Activated CD8-positive, alpha-beta memory T cell treated with anti-CD3 and anti-CD28 coated beads, Interleukin-2, amount 50 U/mL, for 1 hour (primary cell): ENCODE results near the gene RASSF7.
"Not testable (repeated sequence)": the region's sequence is repeated elsewhere in the genome, so short reads cannot be mapped to it uniquely, and the experiment has no call there.

ENCODE experiments used
- DNase-seq: peaks from one replicate; pipeline ENCODE4 v3.0.0-alpha.2; 2020; ENCODE audit errors: extremely low read depth

RASSF7 gene

GRCh38 chr11:560305-561147 lies at the start of gene RASSF7, which contains the start of gene LMNTD2:
TSS of gene RASSF7 (plus strand) at chr11:560970. CDS start at chr11:561769, 799 bp downstream.
TSS of gene LMNTD2 (minus strand) at chr11:560738. CDS start at chr11:560716, 22 bp downstream.
- DNase-seq = peak; percentile 83

- no peak for DNase-seq
Observed at GRCh38 chr11:512761-513595, 47.8 kb upstream of the RASSF7 start.

- DNase-seq = no peak
Observed at GRCh38 chr11:514606-515005, 46.2 kb upstream of the RASSF7 start.

- DNase-seq = no peak
Observed at GRCh38 chr11:515131-515530, 45.6 kb upstream of the RASSF7 start.

GRCh38 chr11:516400-516799 lies 44.4 kb upstream of the RASSF7 start:
- DNase-seq = no peak

- not testable (repeated sequence) for DNase-seq
Observed at GRCh38 chr11:516918-517685, 43.7 kb upstream of the RASSF7 start.

- peak; percentile 73 for DNase-seq
Observed at GRCh38 chr11:518463-519202, 42.1 kb upstream of the RASSF7 start.

- DNase-seq = no peak
Observed at GRCh38 chr11:520428-521176, 40.2 kb upstream of the RASSF7 start.

- DNase-seq = no peak
Observed at GRCh38 chr11:521177-521688, 39.5 kb upstream of the RASSF7 start.

- DNase-seq = no peak
Observed at GRCh38 chr11:526192-526591, 34.6 kb upstream of the RASSF7 start.

GRCh38 chr11:528166-528814 lies 32.5 kb upstream of the RASSF7 start:
- DNase-seq = no peak

GRCh38 chr11:528815-529727 lies 31.7 kb upstream of the RASSF7 start:
- DNase-seq = no peak

GRCh38 chr11:529728-530411 lies 30.9 kb upstream of the RASSF7 start:
- no peak for DNase-seq

- DNase-seq = no peak
Observed at GRCh38 chr11:530960-531831, 29.6 kb upstream of the RASSF7 start.

- no peak for DNase-seq
Observed at GRCh38 chr11:531919-532526, 28.7 kb upstream of the RASSF7 start.

- DNase-seq = no peak
Observed at GRCh38 chr11:532527-532985, 28.2 kb upstream of the RASSF7 start.
